Cardiac muscle cell (in vitro differentiated cells and primary cell): ENCODE measurements around the gene P4HTM. TPM values are rescaled to one million over a fixed set of nuclear protein-coding genes. Genes with fewer than 3 reads are reported as not detected.

Experiments
- DNase-seq, 2 donors: peaks; one replicate each; pipeline versions ENCODE4 v3.0.0 to v3.0.0-alpha.2; 2010 to 2017; ENCODE audit warnings: low read depth in 1 of 2, low spot score in 1 of 2
- H3K27ac ChIP-seq: fragments of 200-600 bp; sonication (generic); 2 replicates; pipeline ENCODE4 v1.5.1; 2016
- H3K27me3 ChIP-seq: fragments of 200-600 bp; sonication (generic); 2 replicates; pipeline ENCODE4 v1.6.0; 2016; ENCODE audit warnings: control low read depth
- H3K36me3 ChIP-seq: fragments of 200-600 bp; sonication (generic); 2 replicates; pipeline ENCODE4 v1.5.1; 2016; ENCODE audit warnings: control low read depth
- H3K4me1 ChIP-seq: fragments of 200-600 bp; sonication (generic); 2 replicates; pipeline ENCODE4 v1.8.1; 2017; ENCODE audit warnings: low read depth, mild to moderate bottlenecking, mixed run types
- H3K4me3 ChIP-seq: fragments of 200-600 bp; sonication (generic); 2 replicates; pipeline ENCODE4 v1.5.1; 2016; ENCODE audit warnings: mild to moderate bottlenecking
- H3K9me3 ChIP-seq: fragments of 200-600 bp; sonication (generic); 2 replicates; pipeline ENCODE4 v1.5.1; 2017; ENCODE audit warnings: low read depth, mild to moderate bottlenecking, control low read depth
- polyA plus RNA-seq: library from polyadenylated mRNA; unstranded; fragments of >200 nt; fragmentation: Nextera tagmentation; extraction: Ambion mirVana; gene quantifications from 2 replicates; pipeline ENCODE4 v1.2.1, GENCODE V29; 2016
- total RNA-seq: library from RNA; depleted of rRNA; stranded (reverse); fragments of >200 nt; gene quantifications from 2 replicates; pipeline ENCODE4 v1.2.3, GENCODE V29; 2016
- TF ChIP-seq, protein P1 (sequence below): IDR thresholded peaks from 2 replicates; pipeline ENCODE4 v1.5.1; 2012; ENCODE audit warnings: low read depth, mild to moderate bottlenecking, low read length

Gene P4HTM
- total and polyA plus RNA-seq, 2 experiments from 2014 or later = 60.4 to 76.5 TPM

DNA sequence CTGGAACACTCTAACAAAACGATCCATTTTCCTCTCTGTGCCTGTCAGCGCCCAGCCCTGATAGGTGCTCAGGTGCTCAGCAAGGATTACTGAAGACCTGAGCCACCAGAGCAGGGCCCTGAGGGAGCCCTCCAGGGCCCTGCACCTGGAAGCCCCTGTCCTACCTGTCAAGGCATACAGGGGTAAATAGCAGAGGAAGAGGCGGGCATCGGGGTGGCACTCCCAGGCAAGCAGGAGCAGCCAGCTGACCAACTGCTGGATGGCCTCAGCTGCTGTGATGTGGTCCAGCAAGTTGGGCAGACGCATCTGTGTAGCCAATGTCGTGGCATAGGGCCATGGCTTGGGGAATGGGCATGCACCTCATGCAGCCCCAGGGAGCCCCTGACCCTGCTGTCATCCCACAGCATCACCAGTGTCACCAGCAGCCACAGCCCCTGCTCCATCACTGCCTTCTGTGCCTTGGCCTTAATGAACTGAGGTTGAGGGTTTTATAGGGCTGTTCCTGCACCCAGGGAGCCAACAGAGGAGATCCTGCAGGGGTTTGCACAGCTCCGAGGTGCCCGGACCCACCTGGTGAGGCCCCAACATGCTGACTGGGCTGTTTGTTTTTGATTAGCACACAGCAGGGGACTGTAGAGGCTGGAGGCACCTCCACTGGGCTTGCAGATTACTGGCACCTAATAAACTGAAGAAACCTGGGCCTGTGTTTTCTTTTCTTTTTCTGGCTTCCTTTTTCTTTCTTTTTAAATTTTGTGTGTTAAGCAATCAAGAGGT is 9.2 kb downstream of the P4HTM start:
- DNase-seq = no peak

DNA sequence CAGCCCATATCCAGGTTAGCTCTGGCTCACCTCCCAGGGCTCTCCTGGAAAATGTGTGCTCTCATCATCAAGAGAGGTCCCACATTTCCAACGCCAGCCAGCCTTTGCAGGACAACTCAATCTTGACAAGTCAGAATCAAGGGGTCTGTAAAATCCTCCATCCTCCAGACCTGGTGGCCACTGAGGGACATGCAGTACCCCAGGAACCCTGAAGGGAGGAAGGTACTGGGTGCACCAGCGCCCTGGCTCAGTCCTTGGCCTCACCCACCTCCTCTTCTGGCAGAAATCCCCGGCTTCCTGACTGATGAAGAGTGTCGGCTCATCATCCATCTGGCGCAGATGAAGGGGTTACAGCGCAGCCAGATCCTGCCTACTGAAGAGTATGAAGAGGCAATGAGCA is 11.1 kb downstream of the P4HTM start:
- Histone ChIP-seq H3K27me3 (no peaks in the 10 kb centered on the region), H3K4me3 (no peak overlapping the region), H3K9me3 (no peaks in the 10 kb centered on the region), H3K36me3 (peaks cover 3% of the 10 kb centered on the region), H3K27ac (no peak overlapping the region), H3K4me1 (no peaks in the 10 kb centered on the region)
- DNase-seq = no peak
- TF ChIP-seq, protein P1, sequence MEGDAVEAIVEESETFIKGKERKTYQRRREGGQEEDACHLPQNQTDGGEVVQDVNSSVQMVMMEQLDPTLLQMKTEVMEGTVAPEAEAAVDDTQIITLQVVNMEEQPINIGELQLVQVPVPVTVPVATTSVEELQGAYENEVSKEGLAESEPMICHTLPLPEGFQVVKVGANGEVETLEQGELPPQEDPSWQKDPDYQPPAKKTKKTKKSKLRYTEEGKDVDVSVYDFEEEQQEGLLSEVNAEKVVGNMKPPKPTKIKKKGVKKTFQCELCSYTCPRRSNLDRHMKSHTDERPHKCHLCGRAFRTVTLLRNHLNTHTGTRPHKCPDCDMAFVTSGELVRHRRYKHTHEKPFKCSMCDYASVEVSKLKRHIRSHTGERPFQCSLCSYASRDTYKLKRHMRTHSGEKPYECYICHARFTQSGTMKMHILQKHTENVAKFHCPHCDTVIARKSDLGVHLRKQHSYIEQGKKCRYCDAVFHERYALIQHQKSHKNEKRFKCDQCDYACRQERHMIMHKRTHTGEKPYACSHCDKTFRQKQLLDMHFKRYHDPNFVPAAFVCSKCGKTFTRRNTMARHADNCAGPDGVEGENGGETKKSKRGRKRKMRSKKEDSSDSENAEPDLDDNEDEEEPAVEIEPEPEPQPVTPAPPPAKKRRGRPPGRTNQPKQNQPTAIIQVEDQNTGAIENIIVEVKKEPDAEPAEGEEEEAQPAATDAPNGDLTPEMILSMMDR = no peak

More for the DNA sequence above, 9.2 kb downstream of the P4HTM start:
- no peaks in the 10 kb centered on the region for H3K9me3 ChIP-seq
- TF ChIP-seq, protein P1 = no peak
- H3K27me3 ChIP-seq = no peaks in the 10 kb centered on the region
- no peak overlapping the region for H3K27ac ChIP-seq
- H3K36me3 ChIP-seq = peaks cover 3% of the 10 kb centered on the region
- no peak overlapping the region for H3K4me3 ChIP-seq
- no peaks in the 10 kb centered on the region for H3K4me1 ChIP-seq

DNA sequence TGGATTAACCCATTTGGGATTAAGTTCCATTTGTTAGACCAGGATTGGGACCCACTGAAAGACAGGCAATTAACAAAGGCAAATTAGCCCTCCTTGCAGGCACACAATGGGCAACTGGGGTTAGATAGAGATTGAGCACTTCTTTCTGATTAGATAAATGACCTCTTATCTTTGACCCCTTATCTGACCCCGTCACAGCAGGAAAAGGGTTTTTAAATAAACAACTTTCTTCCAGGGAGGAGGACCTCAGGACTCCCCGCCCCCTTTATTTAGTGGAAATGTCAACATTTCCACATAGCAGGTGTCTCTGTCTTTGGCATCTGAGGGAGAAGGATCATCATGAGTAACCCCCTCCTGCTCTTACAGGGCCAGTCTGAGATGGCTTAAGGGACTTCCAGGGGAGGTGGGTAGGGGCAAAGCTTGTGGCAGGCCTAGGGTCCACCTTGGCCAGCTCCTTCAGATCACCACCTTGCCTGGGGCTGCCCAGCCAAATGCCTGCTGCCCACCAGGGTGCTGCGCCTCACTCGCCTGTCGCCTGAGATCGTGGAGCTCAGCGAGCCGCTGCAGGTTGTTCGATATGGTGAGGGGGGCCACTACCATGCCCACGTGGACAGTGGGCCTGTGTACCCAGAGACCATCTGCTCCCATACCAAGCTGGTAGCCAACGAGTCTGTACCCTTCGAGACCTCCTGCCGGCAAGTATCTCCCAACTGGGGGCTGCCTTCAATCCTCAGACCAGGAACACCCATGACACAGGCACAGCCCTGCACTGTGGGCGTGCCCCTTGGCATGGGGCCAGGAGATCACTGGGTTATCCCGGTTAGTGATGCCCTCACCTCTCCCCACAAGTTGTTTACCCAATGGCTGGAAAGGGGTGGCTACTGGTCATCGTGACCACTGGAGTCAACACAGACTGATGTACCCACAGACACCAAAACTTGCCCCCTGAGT is 14.6 kb downstream of the P4HTM start:
- Histone ChIP-seq H3K36me3 (no peaks in the 10 kb centered on the region), H3K27me3 (no peaks in the 10 kb centered on the region)
- TF ChIP-seq, protein P1 = no peak

DNA sequence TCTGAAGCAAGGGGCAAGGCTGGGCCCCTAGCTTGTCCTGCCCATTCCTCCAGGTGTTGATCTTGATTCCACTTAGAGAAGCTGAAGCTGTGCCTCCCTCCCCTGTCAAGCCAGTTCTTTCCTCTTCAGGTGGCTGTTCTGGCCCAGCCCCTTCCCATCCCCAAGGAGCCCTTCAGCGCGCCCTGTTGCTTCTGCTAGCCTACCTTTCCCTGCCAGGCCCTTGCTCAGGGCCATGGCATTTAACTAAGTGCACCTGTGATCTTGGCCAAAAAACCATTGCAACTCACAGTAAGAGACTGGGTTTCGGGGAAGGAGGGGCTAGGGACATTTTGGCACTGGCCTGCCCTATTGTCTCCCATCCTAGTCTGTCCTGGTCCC is 15.3 kb downstream of the P4HTM start:
- no peaks in the 10 kb centered on the region for H3K9me3 ChIP-seq
- no peaks in the 10 kb centered on the region for H3K27me3 ChIP-seq
- no peak for DNase-seq
- no peaks in the 10 kb centered on the region for H3K4me1 ChIP-seq
- TF ChIP-seq, protein P1 = no peak
- H3K36me3 ChIP-seq = no peaks in the 10 kb centered on the region
- no peak overlapping the region for H3K27ac ChIP-seq
- no peak overlapping the region for H3K4me3 ChIP-seq

More for the DNA sequence above, 14.6 kb downstream of the P4HTM start:
- no peak overlapping the region for H3K27ac ChIP-seq
- no peaks in the 10 kb centered on the region for H3K4me1 ChIP-seq
- no peak overlapping the region for H3K4me3 ChIP-seq
- no peaks in the 10 kb centered on the region for H3K9me3 ChIP-seq
- DNase-seq = no peak

DNA sequence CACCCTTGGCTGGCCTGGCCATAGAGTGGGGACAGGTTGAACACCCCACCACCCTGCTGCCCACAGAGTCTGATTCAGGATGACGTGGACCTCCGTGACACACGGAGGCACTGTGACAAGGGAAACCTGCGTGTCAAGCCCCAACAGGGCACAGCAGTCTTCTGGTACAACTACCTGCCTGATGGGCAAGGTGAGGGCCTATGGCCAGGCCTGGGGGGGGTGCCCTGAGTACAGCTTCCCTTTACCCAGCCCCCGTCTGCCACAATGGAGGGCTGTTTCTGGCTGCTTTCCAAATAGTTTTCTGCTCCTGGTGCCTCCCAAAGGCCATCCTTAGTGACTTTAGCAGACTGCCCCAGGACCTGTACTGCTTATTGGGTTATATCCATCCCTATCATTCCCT is 16.0 kb downstream of the P4HTM start:
- H3K27ac ChIP-seq = no peak overlapping the region
- TF ChIP-seq, protein P1 = no peak
- no peak for DNase-seq
- no peaks in the 10 kb centered on the region for H3K36me3 ChIP-seq
- H3K4me1 ChIP-seq = no peaks in the 10 kb centered on the region
- no peaks in the 10 kb centered on the region for H3K27me3 ChIP-seq
- no peak overlapping the region for H3K4me3 ChIP-seq
- H3K9me3 ChIP-seq = no peaks in the 10 kb centered on the region
